DMS153 (cell line): ENCODE data around the gene ITIH1.

ENCODE experiments used
- DNase-seq: peaks from one replicate; lab custom pipeline; 2025; lab: John Stamatoyannopoulos, UW

ITIH1 gene

DNA sequence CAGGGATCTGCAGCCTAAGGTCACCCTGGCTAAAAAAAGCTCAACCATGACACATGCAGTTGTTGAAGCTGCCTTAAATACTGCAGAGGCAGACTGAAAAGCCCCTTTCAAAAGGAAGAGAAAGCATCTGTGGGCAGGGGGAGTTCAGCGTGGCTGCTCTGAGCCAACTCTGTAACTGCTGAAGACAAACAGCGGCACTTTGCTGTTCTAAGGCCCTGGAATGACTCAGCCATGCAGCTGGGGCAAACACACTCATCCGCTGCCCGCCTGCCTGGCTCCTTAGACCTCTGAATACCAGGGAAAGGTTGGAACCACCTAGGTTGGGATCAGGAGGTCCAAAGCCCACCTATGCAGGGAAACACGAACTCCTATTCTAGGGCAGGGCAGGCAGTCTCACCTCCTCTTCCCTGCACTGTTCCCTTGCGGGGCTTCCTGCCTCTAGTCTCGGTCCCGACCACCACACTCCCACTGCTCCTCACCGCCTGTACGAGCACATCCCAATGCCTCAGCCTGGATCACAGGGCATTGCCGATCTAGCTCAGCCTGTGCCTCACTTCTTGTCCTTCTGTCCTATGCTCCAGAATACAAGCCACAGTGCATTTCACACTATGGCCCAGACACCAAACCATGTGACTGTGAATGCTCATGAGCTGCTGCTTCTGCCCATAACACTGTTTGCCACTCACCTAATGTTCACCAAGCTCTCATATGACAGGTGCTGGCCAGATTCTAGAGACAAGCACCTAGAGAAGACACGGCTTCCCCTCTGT lies 64.0 kb downstream of the ITIH1 start:
- DNase-seq: no peak
